H1 (cell line): ENCODE measurements around the gene LRBA. TPM values are rescaled to one million over a fixed set of nuclear protein-coding genes. Genes with fewer than 3 reads are reported as not detected.

Experiments used
- CTCF ChIA-PET: fragments of 300-600 bp; sonication (Branson Sonifier 250); formaldehyde crosslinking; loops from one replicate; lab custom pipeline; 2021; ENCODE audit not compliant: partially characterized antibody; lab: Charles Lee
- POLR2A ChIA-PET: fragments of 300-600 bp; sonication (Branson Sonifier 250); formaldehyde crosslinking; loops from one replicate; lab custom pipeline; 2021; ENCODE audit warnings: inconsistent platforms; ENCODE audit not compliant: partially characterized antibody; lab: Charles Lee
- DNase-seq, 2 experiments: peaks; one replicate each; pipeline versions ENCODE4 v3.0.0 to v3.0.0-alpha.2; 2010 to 2022; ENCODE audit warnings: low spot score in 2 of 2, low read depth in 1 of 2, mixed read lengths in 1 of 2
- FAIRE-seq: peaks from 2 replicates; lab custom pipeline; 2011; peaks lifted over from hg19 to GRCh38; lab: Jason Lieb, UNC
- H2AFZ ChIP-seq: 2 replicates; pipeline ENCODE4 v1.8.1; 2012; ENCODE audit warnings: low read length, inconsistent platforms
- H2AK5ac ChIP-seq: 2 replicates; pipeline ENCODE4 v1.6.1; 2013; ENCODE audit warnings: low read depth, low read length
- H2BK120ac ChIP-seq: replicated peaks from 2 replicates; pipeline ENCODE3; 2013; ENCODE audit warnings: low read depth, low read length, inconsistent platforms
- H2BK12ac ChIP-seq: 2 replicates; pipeline ENCODE4 v1.6.1; 2013; ENCODE audit warnings: low read depth, low read length
- H2BK15ac ChIP-seq: 2 replicates; pipeline ENCODE4 v1.6.1; 2013; ENCODE audit warnings: low read length
- H2BK20ac ChIP-seq: 2 replicates; pipeline ENCODE4 v1.6.1; 2013; ENCODE audit warnings: low read length
- H2BK5ac ChIP-seq: 2 replicates; pipeline ENCODE4 v1.6.1; 2013; ENCODE audit warnings: low read depth, low read length
- H3K14ac ChIP-seq: 2 replicates; pipeline ENCODE4 v1.6.1; 2013; ENCODE audit warnings: inconsistent platforms; ENCODE audit not compliant: insufficient read length
- H3K18ac ChIP-seq: 2 replicates; pipeline ENCODE4 v1.6.1; 2013; ENCODE audit warnings: low read length; ENCODE audit errors: extremely low read depth
- H3K23ac ChIP-seq: 2 replicates; pipeline ENCODE4 v1.6.1; 2013; ENCODE audit warnings: inconsistent platforms; ENCODE audit not compliant: insufficient read length
- H3K23me2 ChIP-seq: 2 replicates; pipeline ENCODE4 v1.6.1; 2013; ENCODE audit warnings: low read depth, low read length
- H3K27ac ChIP-seq: 2 replicates; pipeline ENCODE4 v1.6.1; 2011; ENCODE audit warnings: low read depth, low read length, inconsistent platforms
- H3K27me3 ChIP-seq, 4 experiments: replicated peaks in 1 of 4; 1 replicate in 1 of 4; 2 replicates in 3 of 4; pipeline versions ENCODE4 v1.6.1 to v1.8.1; 2011 to 2013; ENCODE audit warnings: low read length in 3 of 4, mild to moderate bottlenecking in 3 of 4, inconsistent platforms in 2 of 4, mixed read lengths in 2 of 4, moderate library complexity in 1 of 4; ENCODE audit not compliant: control insufficient read depth in 3 of 4, insufficient read depth in 3 of 4; ENCODE audit errors: extremely low read depth in 1 of 4
- H3K36me3 ChIP-seq, 4 experiments: 2 replicates each; pipeline versions ENCODE4 v1.6.1 to v1.8.1; 2011 to 2013; ENCODE audit warnings: mild to moderate bottlenecking in 4 of 4, low read length in 3 of 4, moderate library complexity in 2 of 4, control low read depth in 1 of 4, inconsistent platforms in 1 of 4; ENCODE audit not compliant: insufficient read depth in 4 of 4, control insufficient read depth in 2 of 4
- H3K4ac ChIP-seq: replicated peaks from 2 replicates; pipeline ENCODE3; 2013; ENCODE audit warnings: low read length, low read depth, mixed read lengths, inconsistent platforms; ENCODE audit not compliant: insufficient read length
- H3K4me1 ChIP-seq, 4 experiments: replicated peaks in 1 of 4; 1 replicate in 1 of 4; 2 replicates in 3 of 4; pipeline versions ENCODE4 v1.6.1 to v1.8.1; 2011 to 2013; ENCODE audit warnings: low read length in 3 of 4, inconsistent platforms in 2 of 4, mixed read lengths in 1 of 4; ENCODE audit not compliant: insufficient read depth in 4 of 4, control insufficient read depth in 3 of 4
- H3K4me2 ChIP-seq, 2 experiments: 2 replicates each; pipeline versions ENCODE4 v1.6.1 to v1.8.1; 2011 to 2013; ENCODE audit warnings: low read depth in 2 of 2, low read length in 2 of 2, control low read depth in 1 of 2, inconsistent platforms in 1 of 2, mild to moderate bottlenecking in 1 of 2; ENCODE audit not compliant: insufficient read depth in 1 of 2
- H3K4me3 ChIP-seq, 4 experiments: fragments of 200-600, 300-600 bp in 1 of 4; sonication (generic), shearing (Covaris generic), sonication (Bioruptor Twin) in 1 of 4; 2 replicates each; pipeline versions ENCODE4 v1.5.1 to v1.8.1; 2011 to 2016; ENCODE audit warnings: low read length in 4 of 4, low read depth in 3 of 4, control low read depth in 2 of 4, inconsistent platforms in 2 of 4, mild to moderate bottlenecking in 2 of 4, mixed read lengths in 1 of 4, moderate library complexity in 1 of 4; ENCODE audit not compliant: insufficient read depth in 2 of 4; ENCODE audit errors: extremely low read depth in 1 of 4
- H3K56ac ChIP-seq: replicated peaks from 2 replicates; pipeline ENCODE3; 2013; ENCODE audit warnings: low read depth, mild to moderate bottlenecking, mixed read lengths, low read length, inconsistent platforms; ENCODE audit not compliant: insufficient read length
- H3K79me1 ChIP-seq: 2 replicates; pipeline ENCODE4 v1.6.1; 2013; ENCODE audit warnings: low read depth, low read length, control low read depth
- H3K79me2 ChIP-seq, 2 experiments: 2 replicates each; pipeline versions ENCODE4 v1.6.1 to v1.8.1; 2012 to 2013; ENCODE audit warnings: low read length in 2 of 2, mild to moderate bottlenecking in 2 of 2, inconsistent platforms in 1 of 2; ENCODE audit not compliant: insufficient read depth in 2 of 2, control insufficient read depth in 1 of 2
- H3K9ac ChIP-seq, 4 experiments: replicated peaks in 1 of 4; 1 replicate in 1 of 4; 2 replicates in 3 of 4; pipeline versions ENCODE4 v1.6.1 to v1.8.1; 2011 to 2013; ENCODE audit warnings: low read depth in 3 of 4, low read length in 3 of 4, control low read depth in 2 of 4, mild to moderate bottlenecking in 2 of 4, moderate library complexity in 2 of 4, inconsistent platforms in 1 of 4; ENCODE audit errors: extremely low read depth in 1 of 4
- H3K9me3 ChIP-seq, 2 experiments: 2 replicates each; pipeline versions ENCODE4 v1.6.1 to v1.8.1; 2012 to 2013; ENCODE audit warnings: mild to moderate bottlenecking in 2 of 2, moderate library complexity in 2 of 2, control low read depth in 1 of 2, inconsistent platforms in 1 of 2, low read depth in 1 of 2, low read length in 1 of 2, mixed read lengths in 1 of 2; ENCODE audit not compliant: insufficient read depth in 2 of 2
- H4K20me1 ChIP-seq, 2 experiments: replicated peaks in 1 of 2; 2 replicates each; pipeline versions ENCODE3 to v1.8.1; 2011 to 2013; ENCODE audit warnings: inconsistent platforms in 2 of 2, low read length in 2 of 2, mild to moderate bottlenecking in 1 of 2; ENCODE audit not compliant: insufficient read depth in 2 of 2, control insufficient read depth in 1 of 2
- H4K5ac ChIP-seq: 2 replicates; pipeline ENCODE4 v1.6.1; 2013; ENCODE audit warnings: low read length, low read depth, mixed read lengths, inconsistent platforms; ENCODE audit not compliant: insufficient read length
- H4K8ac ChIP-seq: 2 replicates; pipeline ENCODE4 v1.8.0; 2013; ENCODE audit warnings: mild to moderate bottlenecking, moderate library complexity, low read length, inconsistent platforms; ENCODE audit not compliant: insufficient read depth; ENCODE audit errors: extremely low read depth
- H4K91ac ChIP-seq: replicated peaks from 2 replicates; pipeline ENCODE3; 2013; ENCODE audit warnings: low read length, mixed read lengths, inconsistent platforms; ENCODE audit not compliant: insufficient read length
- WGBS, 2 experiments: shearing (Covaris generic) in 1 of 2; methylation state at CpG; one replicate each; pipeline versions ENCODE4 v1.1.6 to v1.1.7; 2013 to 2015; ENCODE audit warnings: low lambda C conversion rate in 2 of 2, mixed read lengths in 2 of 2, inconsistent platforms in 1 of 2, low coverage in 1 of 2, missing lambda C conversion rate in 1 of 2; ENCODE audit not compliant: insufficient replicate concordance in 2 of 2, insufficient coverage in 1 of 2, insufficient read length in 1 of 2; ENCODE audit errors: extremely low coverage in 1 of 2, missing lambda C conversion rate in 1 of 2; 5-methylcytosine and 5-hydroxymethylcytosine counted together
- polyA plus RNA-seq, 7 experiments: library from polyadenylated mRNA; depleted of rRNA in 3 of 7; stranded (reverse) in 5 of 7; unstranded in 2 of 7; fragments of >200 nt in 5 of 7; fragments of 200-250 nt in 2 of 7; gene quantifications; 1 replicate in 5 of 7; 2 replicates in 1 of 7; 4 replicates in 1 of 7; pipeline versions ENCODE4 v1.2.1 to v1.2.3, GENCODE V29; 2011 to 2013; ENCODE audit warnings: missing spikeins in 2 of 7, mixed read lengths in 2 of 7
- total RNA-seq: library from RNA; stranded (reverse); fragmentation: NEBNext Ultra II Directional; extraction: Animal tissue kit (Norgen Biotek cat#: 25700); gene quantifications from 2 replicates; pipeline ENCODE4 v1.2.1, GENCODE V29; 2021
- TF ChIP-seq, protein P1 (sequence below): IDR thresholded peaks from 2 replicates; pipeline ENCODE4 v1.6.1; 2012; ENCODE audit warnings: low read length, inconsistent platforms

The LRBA gene
- total and polyA plus RNA-seq, 2 of the 8 experiments (the other 6 are each of a cell fraction or from before 2014, with no cell fraction given): 54.6 to 83.2 TPM

DNA sequence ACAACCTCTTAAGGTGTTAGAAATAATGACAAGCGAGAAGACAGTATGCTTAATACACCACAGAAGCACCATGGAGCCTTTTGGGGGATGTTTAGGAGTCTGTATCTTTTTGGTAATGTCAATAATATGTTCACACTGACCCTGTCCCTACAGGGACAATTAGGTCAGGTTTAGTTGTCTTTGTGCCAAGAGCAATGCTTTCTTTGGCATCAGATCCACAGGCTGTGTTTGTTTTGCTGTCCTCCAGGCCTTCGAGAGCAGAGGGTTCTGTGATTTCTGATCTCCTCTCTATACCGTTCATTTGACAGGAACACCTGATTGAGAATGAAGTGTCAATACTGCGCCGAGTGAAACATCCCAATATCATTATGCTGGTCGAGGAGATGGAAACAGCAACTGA is 783.1 kb downstream of the LRBA start:
- Histone ChIP-seq H3K18ac (no peak overlapping the region), H2BK12ac (no peak overlapping the region), H3K4ac (no peak overlapping the region), H2AK5ac (no peak overlapping the region), H3K4me2 (no peak overlapping the region), H2BK20ac (no peak overlapping the region), H3K14ac (no peak overlapping the region), H3K23me2 (no peaks in the 10 kb centered on the region), H4K5ac (no peak overlapping the region), H3K4me1 (peaks cover 1 to 12% (median 2%) of the 10 kb centered on the region in 4 experiments; a peak in 3 of 7 replicates), H3K23ac (no peak overlapping the region), H2BK15ac (no peak overlapping the region), H2BK5ac (no peak overlapping the region), H3K27me3 (no peaks in the 10 kb centered on the region), H3K9ac (no peak overlapping the region), H3K9me3 (no peaks in the 10 kb centered on the region), H3K79me1 (no peaks in the 10 kb centered on the region), H2BK120ac (no peak overlapping the region), H3K36me3 (no peaks in the 10 kb centered on the region), H3K56ac (no peak overlapping the region), H4K8ac (no peak overlapping the region), H3K4me3 (no peak overlapping the region), H3K27ac (no peak overlapping the region), H3K79me2 (no peaks in the 10 kb centered on the region), H4K91ac (no peak overlapping the region), H4K20me1 (no peaks in the 10 kb centered on the region), H2AFZ (no peak overlapping the region)
- DNase-seq (no peak), FAIRE-seq (no peak)
- ChIA-PET CTCF (interaction anchor here (1.0 to 3.4 kb wide), 4 partner anchors 11 to 233 kb away, joined by 3 to 22 read pairs (median 6); no protein-coding TSS in a partner anchor), POLR2A (interaction anchor here (1.7 kb wide), 1 partner anchor 16 kb away, joined by 6 read pairs; no protein-coding TSS in a partner anchor)
- TF ChIP-seq, protein P1, sequence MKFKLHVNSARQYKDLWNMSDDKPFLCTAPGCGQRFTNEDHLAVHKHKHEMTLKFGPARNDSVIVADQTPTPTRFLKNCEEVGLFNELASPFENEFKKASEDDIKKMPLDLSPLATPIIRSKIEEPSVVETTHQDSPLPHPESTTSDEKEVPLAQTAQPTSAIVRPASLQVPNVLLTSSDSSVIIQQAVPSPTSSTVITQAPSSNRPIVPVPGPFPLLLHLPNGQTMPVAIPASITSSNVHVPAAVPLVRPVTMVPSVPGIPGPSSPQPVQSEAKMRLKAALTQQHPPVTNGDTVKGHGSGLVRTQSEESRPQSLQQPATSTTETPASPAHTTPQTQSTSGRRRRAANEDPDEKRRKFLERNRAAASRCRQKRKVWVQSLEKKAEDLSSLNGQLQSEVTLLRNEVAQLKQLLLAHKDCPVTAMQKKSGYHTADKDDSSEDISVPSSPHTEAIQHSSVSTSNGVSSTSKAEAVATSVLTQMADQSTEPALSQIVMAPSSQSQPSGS: no peak
- WGBS, 2 experiments: 88% methylated on average over 6 of the region's 6 CpGs; no CpG with 5 or more reads in 1 of the 2 experiments
